HepG2 (cell line): ENCODE data around the gene ARHGEF1. TPM values are rescaled to one million over a fixed set of nuclear protein-coding genes. Genes with fewer than 3 reads are reported as not detected.
A peak's percentile ranks its signal among the peaks of the same experiment; 100 is the strongest.

Experiments
- CCDC6 ChIP-seq: sonication (generic); formaldehyde crosslinking; IDR thresholded peaks from 2 replicates; pipeline ENCODE4 v1.8.1; 2022; ENCODE audit warnings: mild to moderate bottlenecking, missing genetic modification reagents, moderate library complexity
- FOXK2 ChIP-seq: fragments of 450-650 bp; IDR thresholded peaks from 2 replicates; pipeline ENCODE4 v1.6.1; 2016
- GZF1 ChIP-seq: sonication (generic); formaldehyde crosslinking; IDR thresholded peaks from 2 replicates; pipeline ENCODE4 v1.5.1; 2020; ENCODE audit warnings: mild to moderate bottlenecking, missing genetic modification reagents
- KLF15 ChIP-seq: sonication (generic); formaldehyde crosslinking; IDR thresholded peaks from 2 replicates; pipeline ENCODE4 v1.8.1; 2023; ENCODE audit warnings: borderline replicate concordance, mild to moderate bottlenecking, inconsistent platforms, missing genetic modification reagents, mixed read lengths
- KMT2A ChIP-seq: sonication (generic); formaldehyde crosslinking; IDR thresholded peaks from 2 replicates; pipeline ENCODE4 v1.4.0; 2020; ENCODE audit warnings: missing genetic modification reagents
- NR2C2 ChIP-seq: sonication (generic); formaldehyde crosslinking; IDR thresholded peaks from 2 replicates; pipeline ENCODE4 v1.4.0; 2020; ENCODE audit warnings: missing genetic modification reagents, mild to moderate bottlenecking, moderate library complexity, borderline replicate concordance
- SNRNP70 ChIP-seq: fragments of 200-400 bp; formaldehyde crosslinking; IDR thresholded peaks from 2 replicates; pipeline ENCODE4 v1.6.1; 2017; ENCODE audit warnings: mild to moderate bottlenecking, low read depth, low read length, moderate library complexity
- SYNCRIP ChIP-seq: fragments of 200-400 bp; formaldehyde crosslinking; IDR thresholded peaks from 2 replicates; pipeline ENCODE4 v1.6.1; 2018; ENCODE audit warnings: mild to moderate bottlenecking, low read depth, low read length; ENCODE audit not compliant: insufficient read depth
- TBX3 ChIP-seq: fragments of 450-650 bp; IDR thresholded peaks from 2 replicates; pipeline ENCODE4 v1.6.1; 2017; ENCODE audit warnings: antibody characterized with exemption, mild to moderate bottlenecking, inconsistent platforms, borderline replicate concordance
- ZBTB4 ChIP-seq: sonication (generic); formaldehyde crosslinking; IDR thresholded peaks from 2 replicates; pipeline ENCODE4 v1.4.0; 2020; ENCODE audit warnings: missing genetic modification reagents, mild to moderate bottlenecking, borderline replicate concordance
- ZBTB7B ChIP-seq: sonication (generic); formaldehyde crosslinking; IDR thresholded peaks from 2 replicates; pipeline ENCODE4 v1.4.0; 2020; ENCODE audit warnings: missing genetic modification reagents
- ZFX ChIP-seq: sonication (generic); formaldehyde crosslinking; IDR thresholded peaks from 2 replicates; pipeline ENCODE4 v1.4.0; 2020; ENCODE audit warnings: mild to moderate bottlenecking, low read depth, missing genetic modification reagents, moderate library complexity
- ZNF720 ChIP-seq: sonication (generic); formaldehyde crosslinking; IDR thresholded peaks from 2 replicates; pipeline ENCODE4 v1.4.0; 2020; ENCODE audit warnings: missing genetic modification reagents
- ZNF839 ChIP-seq: sonication (generic); formaldehyde crosslinking; IDR thresholded peaks from 2 replicates; pipeline ENCODE4 v1.4.0; 2020; ENCODE audit warnings: missing genetic modification reagents, mild to moderate bottlenecking, borderline replicate concordance
- ZZZ3 ChIP-seq: sonication (generic); formaldehyde crosslinking; IDR thresholded peaks from 2 replicates; pipeline ENCODE4 v1.4.0; 2020; ENCODE audit warnings: missing genetic modification reagents, mild to moderate bottlenecking, borderline replicate concordance
- polyA plus RNA-seq, 8 experiments: library from polyadenylated mRNA; depleted of rRNA in 3 of 8; stranded (reverse) in 7 of 8; unstranded in 1 of 8; fragments of >200 nt; fragmentation: Illumina TruSeq in 4 of 8; extraction: Trizol in 4 of 8; gene quantifications; 2 replicates each; pipeline versions ENCODE4 v1.2.1 to v1.2.3, GENCODE V29; 2011 to 2016; ENCODE audit warnings: low read depth in 4 of 8, missing spikeins in 1 of 8, mixed read lengths in 1 of 8; ENCODE audit not compliant: insufficient read depth in 1 of 8
- total RNA-seq, 5 experiments: library from RNA; depleted of rRNA; stranded (reverse); fragments of >200 nt; fragmentation: Illumina TruSeq; extraction: Trizol; gene quantifications; 2 replicates each; pipeline ENCODE4 v1.2.3, GENCODE V29; 2016; ENCODE audit warnings: low read depth in 1 of 5
- TF ChIP-seq, protein P1 (sequence below): sonication (generic); formaldehyde crosslinking; IDR thresholded peaks from 2 replicates; pipeline ENCODE4 v1.5.1; 2020; ENCODE audit warnings: missing genetic modification reagents, mild to moderate bottlenecking, borderline replicate concordance
- TF ChIP-seq, protein P2 (sequence below): sonication (generic); formaldehyde crosslinking; IDR thresholded peaks from 2 replicates; pipeline ENCODE4 v1.5.0; 2020; ENCODE audit warnings: mild to moderate bottlenecking, missing genetic modification reagents, moderate library complexity
- TF ChIP-seq, protein P3 (sequence below): IDR thresholded peaks from 2 replicates; pipeline ENCODE4 v1.6.1; 2016; ENCODE audit warnings: low read depth, borderline replicate concordance
- TF ChIP-seq, protein P4 (sequence below): sonication (generic); formaldehyde crosslinking; IDR thresholded peaks from 2 replicates; pipeline ENCODE4 v1.8.0; 2022; ENCODE audit warnings: mild to moderate bottlenecking, missing genetic modification reagents, moderate library complexity

ARHGEF1 gene
- total and polyA plus RNA-seq, 2 of the 13 experiments (the other 11 are each of a cell fraction or from before 2014, with no cell fraction given): 33.7 to 34.7 TPM

DNA sequence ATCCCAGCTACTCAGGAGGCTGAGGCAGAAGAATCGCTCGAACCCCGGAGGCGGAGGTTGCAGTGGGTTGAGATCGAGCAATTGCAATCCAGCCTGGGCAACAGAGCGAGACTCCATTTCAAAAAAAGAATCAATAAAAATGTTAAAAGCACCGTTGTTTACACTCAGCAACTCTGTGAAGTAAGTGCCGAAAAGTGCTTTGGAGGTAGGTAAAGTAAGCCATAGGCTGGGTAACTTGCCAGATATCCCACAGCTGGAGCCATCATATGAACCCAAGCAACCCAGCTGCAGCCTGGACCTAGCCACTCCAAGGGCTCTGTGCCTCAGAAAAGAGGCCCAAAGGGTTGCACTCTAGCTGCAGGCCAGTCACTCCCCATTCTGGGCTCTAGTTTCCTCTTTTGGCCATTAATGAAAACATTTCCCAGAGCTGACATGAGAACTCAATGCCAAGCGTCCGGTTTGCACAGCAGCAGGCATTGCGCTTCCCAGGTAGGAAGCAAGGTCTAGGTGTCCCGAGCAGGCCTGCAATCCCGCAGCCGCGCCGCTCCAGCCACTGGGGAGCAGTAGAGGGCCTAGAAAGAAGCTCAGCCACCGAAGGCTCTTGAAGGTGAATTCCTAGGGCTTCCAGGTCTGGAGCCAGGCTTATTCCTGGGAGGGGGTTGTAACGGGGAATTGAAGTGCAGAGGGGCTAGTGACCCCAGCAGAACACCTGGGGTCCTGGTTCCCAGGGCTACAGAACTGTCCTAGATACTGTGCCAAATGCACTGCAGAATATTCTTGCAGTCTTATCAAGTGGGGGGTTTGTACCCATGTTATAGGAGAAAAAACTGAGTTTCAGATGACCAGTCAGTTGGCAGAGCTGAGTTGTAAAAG lies 10.0 kb upstream of the ARHGEF1 start (continued):
- TF ChIP-seq, protein P1, sequence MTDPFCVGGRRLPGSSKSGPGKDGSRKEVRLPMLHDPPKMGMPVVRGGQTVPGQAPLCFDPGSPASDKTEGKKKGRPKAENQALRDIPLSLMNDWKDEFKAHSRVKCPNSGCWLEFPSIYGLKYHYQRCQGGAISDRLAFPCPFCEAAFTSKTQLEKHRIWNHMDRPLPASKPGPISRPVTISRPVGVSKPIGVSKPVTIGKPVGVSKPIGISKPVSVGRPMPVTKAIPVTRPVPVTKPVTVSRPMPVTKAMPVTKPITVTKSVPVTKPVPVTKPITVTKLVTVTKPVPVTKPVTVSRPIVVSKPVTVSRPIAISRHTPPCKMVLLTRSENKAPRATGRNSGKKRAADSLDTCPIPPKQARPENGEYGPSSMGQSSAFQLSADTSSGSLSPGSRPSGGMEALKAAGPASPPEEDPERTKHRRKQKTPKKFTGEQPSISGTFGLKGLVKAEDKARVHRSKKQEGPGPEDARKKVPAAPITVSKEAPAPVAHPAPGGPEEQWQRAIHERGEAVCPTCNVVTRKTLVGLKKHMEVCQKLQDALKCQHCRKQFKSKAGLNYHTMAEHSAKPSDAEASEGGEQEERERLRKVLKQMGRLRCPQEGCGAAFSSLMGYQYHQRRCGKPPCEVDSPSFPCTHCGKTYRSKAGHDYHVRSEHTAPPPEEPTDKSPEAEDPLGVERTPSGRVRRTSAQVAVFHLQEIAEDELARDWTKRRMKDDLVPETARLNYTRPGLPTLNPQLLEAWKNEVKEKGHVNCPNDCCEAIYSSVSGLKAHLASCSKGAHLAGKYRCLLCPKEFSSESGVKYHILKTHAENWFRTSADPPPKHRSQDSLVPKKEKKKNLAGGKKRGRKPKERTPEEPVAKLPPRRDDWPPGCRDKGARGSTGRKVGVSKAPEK (CRISPR knock-in tag): no peak
- TF ChIP-seq SYNCRIP: no peak
- no peak for TF ChIP-seq ZBTB7B (CRISPR knock-in tag)
- TF ChIP-seq ZBTB4 (CRISPR knock-in tag): 0 out of 2 replicates have a peak, but pooled peaks have one; percentile 24
- no peak for TF ChIP-seq GZF1
- no peak for TF ChIP-seq KMT2A (CRISPR knock-in tag)
- TF ChIP-seq, protein P2, sequence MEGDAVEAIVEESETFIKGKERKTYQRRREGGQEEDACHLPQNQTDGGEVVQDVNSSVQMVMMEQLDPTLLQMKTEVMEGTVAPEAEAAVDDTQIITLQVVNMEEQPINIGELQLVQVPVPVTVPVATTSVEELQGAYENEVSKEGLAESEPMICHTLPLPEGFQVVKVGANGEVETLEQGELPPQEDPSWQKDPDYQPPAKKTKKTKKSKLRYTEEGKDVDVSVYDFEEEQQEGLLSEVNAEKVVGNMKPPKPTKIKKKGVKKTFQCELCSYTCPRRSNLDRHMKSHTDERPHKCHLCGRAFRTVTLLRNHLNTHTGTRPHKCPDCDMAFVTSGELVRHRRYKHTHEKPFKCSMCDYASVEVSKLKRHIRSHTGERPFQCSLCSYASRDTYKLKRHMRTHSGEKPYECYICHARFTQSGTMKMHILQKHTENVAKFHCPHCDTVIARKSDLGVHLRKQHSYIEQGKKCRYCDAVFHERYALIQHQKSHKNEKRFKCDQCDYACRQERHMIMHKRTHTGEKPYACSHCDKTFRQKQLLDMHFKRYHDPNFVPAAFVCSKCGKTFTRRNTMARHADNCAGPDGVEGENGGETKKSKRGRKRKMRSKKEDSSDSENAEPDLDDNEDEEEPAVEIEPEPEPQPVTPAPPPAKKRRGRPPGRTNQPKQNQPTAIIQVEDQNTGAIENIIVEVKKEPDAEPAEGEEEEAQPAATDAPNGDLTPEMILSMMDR (CRISPR knock-in tag): peak; percentile 91
- TF ChIP-seq KLF15 (CRISPR knock-in tag): 0 out of 2 replicates have a peak, but pooled peaks have one; percentile 14
- TF ChIP-seq FOXK2: no peak
- TF ChIP-seq SNRNP70: no peak
- TF ChIP-seq, protein P3, sequence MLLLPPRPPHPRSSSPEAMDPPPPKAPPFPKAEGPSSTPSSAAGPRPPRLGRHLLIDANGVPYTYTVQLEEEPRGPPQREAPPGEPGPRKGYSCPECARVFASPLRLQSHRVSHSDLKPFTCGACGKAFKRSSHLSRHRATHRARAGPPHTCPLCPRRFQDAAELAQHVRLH (CRISPR knock-in tag): no peak
- no peak for TF ChIP-seq CCDC6 (CRISPR knock-in tag)
- TF ChIP-seq ZZZ3: no peak
- no peak for TF ChIP-seq ZNF839 (CRISPR knock-in tag)
- TF ChIP-seq NR2C2: no peak
- peak; percentile 47 for TF ChIP-seq ZFX (CRISPR knock-in tag)
- TF ChIP-seq, protein P4, sequence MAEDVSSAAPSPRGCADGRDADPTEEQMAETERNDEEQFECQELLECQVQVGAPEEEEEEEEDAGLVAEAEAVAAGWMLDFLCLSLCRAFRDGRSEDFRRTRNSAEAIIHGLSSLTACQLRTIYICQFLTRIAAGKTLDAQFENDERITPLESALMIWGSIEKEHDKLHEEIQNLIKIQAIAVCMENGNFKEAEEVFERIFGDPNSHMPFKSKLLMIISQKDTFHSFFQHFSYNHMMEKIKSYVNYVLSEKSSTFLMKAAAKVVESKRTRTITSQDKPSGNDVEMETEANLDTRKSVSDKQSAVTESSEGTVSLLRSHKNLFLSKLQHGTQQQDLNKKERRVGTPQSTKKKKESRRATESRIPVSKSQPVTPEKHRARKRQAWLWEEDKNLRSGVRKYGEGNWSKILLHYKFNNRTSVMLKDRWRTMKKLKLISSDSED (CRISPR knock-in tag): no peak
- no peak for TF ChIP-seq TBX3
- no peak for TF ChIP-seq ZNF720 (CRISPR knock-in tag)
